Stomach smooth muscle (tissue), 2 donors: Measurements from ENCODE around the gene SFSWAP.

Experiments
- H3K27ac ChIP-seq: one replicate; pipeline ENCODE4 v1.7.0; 2013; ENCODE audit warnings: mild to moderate bottlenecking, low read length, inconsistent platforms
- H3K27me3 ChIP-seq, 2 donors: one replicate each; pipeline ENCODE4 v1.7.0; 2013; ENCODE audit warnings: low read length in 2 of 2; ENCODE audit not compliant: insufficient read depth in 2 of 2, control insufficient read depth in 1 of 2
- H3K36me3 ChIP-seq, 2 donors: one replicate each; pipeline ENCODE4 v1.7.0; 2013; ENCODE audit warnings: low read length in 2 of 2; ENCODE audit not compliant: control insufficient read depth in 2 of 2, insufficient read depth in 2 of 2
- H3K4me1 ChIP-seq: one replicate; pipeline ENCODE4 v1.7.0; 2013; ENCODE audit warnings: low read length; ENCODE audit not compliant: control insufficient read depth, insufficient read depth
- H3K4me3 ChIP-seq, 2 donors: one replicate each; pipeline ENCODE4 v1.7.0; 2013; ENCODE audit warnings: low read length in 2 of 2
- H3K9ac ChIP-seq, 2 donors: one replicate each; pipeline ENCODE4 v1.7.0; 2013; ENCODE audit warnings: low read length in 2 of 2, mild to moderate bottlenecking in 1 of 2
- H3K9me3 ChIP-seq, 2 donors: one replicate each; pipeline ENCODE4 v1.7.0; 2013; ENCODE audit warnings: low read length in 2 of 2; ENCODE audit not compliant: control insufficient read depth in 2 of 2
- donor health status: healthy.
- donor health status: Pancreatic carcinoma.

SFSWAP gene

GRCh38 chr12:131840643-131841416 is 129.9 kb downstream of the SFSWAP start:
- Histone ChIP-seq H3K4me1 (no peaks in the 10 kb centered on the region), H3K27ac (no peak overlapping the region), H3K4me3 (no peak overlapping the region), H3K27me3 (peaks cover 2 to 7% of the 10 kb centered on the region in 2 donors), H3K9ac (no peak overlapping the region), H3K9me3 (no peaks in the 10 kb centered on the region), H3K36me3 (no peaks in the 10 kb centered on the region)

- no peaks in the 10 kb centered on the region for H3K9me3 ChIP-seq
- H3K27me3 ChIP-seq, result peaks cover 2 to 6% of the 10 kb centered on the region in 2 donors
- H3K27ac ChIP-seq, result no peak overlapping the region
- no peak overlapping the region for H3K9ac ChIP-seq
- no peaks in the 10 kb centered on the region for H3K36me3 ChIP-seq
- H3K4me1 ChIP-seq, result no peaks in the 10 kb centered on the region
- H3K4me3 ChIP-seq, result no peak overlapping the region
Observed at GRCh38 chr12:131841547-131841946, 130.7 kb downstream of the SFSWAP start.

GRCh38 chr12:131842169-131842568 is 131.3 kb downstream of the SFSWAP start:
- H3K27ac ChIP-seq, result no peak overlapping the region
- no peak overlapping the region for H3K4me3 ChIP-seq
- H3K9ac ChIP-seq, result no peak overlapping the region
- H3K4me1 ChIP-seq, result no peaks in the 10 kb centered on the region
- peaks cover 0 to 3% of the 10 kb centered on the region in 2 donors for H3K27me3 ChIP-seq
- no peaks in the 10 kb centered on the region for H3K36me3 ChIP-seq
- no peaks in the 10 kb centered on the region for H3K9me3 ChIP-seq

GRCh38 chr12:131843527-131843926 is 132.6 kb downstream of the SFSWAP start:
- no peak overlapping the region for H3K27ac ChIP-seq
- no peaks in the 10 kb centered on the region for H3K9me3 ChIP-seq
- no peak overlapping the region for H3K9ac ChIP-seq
- H3K4me1 ChIP-seq, result no peaks in the 10 kb centered on the region
- H3K4me3 ChIP-seq, result no peak overlapping the region
- no peaks in the 10 kb centered on the region for H3K36me3 ChIP-seq
- no peaks in the 10 kb centered on the region for H3K27me3 ChIP-seq

GRCh38 chr12:131844140-131844539 is 133.2 kb downstream of the SFSWAP start:
- Histone ChIP-seq H3K27me3 (no peaks in the 10 kb centered on the region), H3K36me3 (no peaks in the 10 kb centered on the region), H3K4me1 (no peaks in the 10 kb centered on the region), H3K9me3 (no peaks in the 10 kb centered on the region), H3K9ac (no peak overlapping the region), H3K4me3 (no peak overlapping the region), H3K27ac (no peak overlapping the region)

GRCh38 chr12:131844656-131845055 is 133.8 kb downstream of the SFSWAP start:
- Histone ChIP-seq H3K27me3 (no peaks in the 10 kb centered on the region), H3K36me3 (no peaks in the 10 kb centered on the region), H3K27ac (no peak overlapping the region), H3K9me3 (no peaks in the 10 kb centered on the region), H3K4me1 (no peaks in the 10 kb centered on the region), H3K4me3 (no peak overlapping the region), H3K9ac (no peak overlapping the region)

- Histone ChIP-seq H3K4me1 (no peaks in the 10 kb centered on the region), H3K36me3 (no peaks in the 10 kb centered on the region), H3K9me3 (no peaks in the 10 kb centered on the region), H3K4me3 (no peak overlapping the region), H3K27me3 (no peaks in the 10 kb centered on the region), H3K27ac (no peak overlapping the region), H3K9ac (no peak overlapping the region)
Observed at GRCh38 chr12:131845121-131845520, 134.2 kb downstream of the SFSWAP start.

- no peaks in the 10 kb centered on the region for H3K9me3 ChIP-seq
- H3K4me3 ChIP-seq, result no peak overlapping the region
- H3K36me3 ChIP-seq, result no peaks in the 10 kb centered on the region
- H3K27me3 ChIP-seq, result peaks cover 2 to 5% of the 10 kb centered on the region in 2 donors
- H3K9ac ChIP-seq, result no peak overlapping the region
- no peak overlapping the region for H3K27ac ChIP-seq
- peaks cover 9% of the 10 kb centered on the region for H3K4me1 ChIP-seq
Observed at GRCh38 chr12:131847456-131847855, 136.6 kb downstream of the SFSWAP start.

- no peak overlapping the region for H3K9ac ChIP-seq
- peaks cover 9% of the 10 kb centered on the region for H3K4me1 ChIP-seq
- H3K36me3 ChIP-seq, result no peaks in the 10 kb centered on the region
- H3K9me3 ChIP-seq, result no peaks in the 10 kb centered on the region
- H3K27ac ChIP-seq, result no peak overlapping the region
- H3K4me3 ChIP-seq, result no peak overlapping the region
- peaks cover 4 to 5% of the 10 kb centered on the region in 2 donors for H3K27me3 ChIP-seq
Observed at GRCh38 chr12:131848753-131849152, 137.9 kb downstream of the SFSWAP start.
